ENCODE results near the gene CHSY1. TPM values are rescaled to one million over a fixed set of nuclear protein-coding genes. Genes with fewer than 3 reads are reported as not detected.

The CHSY1 gene
- total and polyA plus RNA-seq, 10 of the 15 experiments (the other 5 are each of a cell fraction or from before 2014, with no cell fraction given) = 1.4 to 31.2 (median 10.5) TPM

- Histone ChIP-seq H3K4me3 (no peak overlapping the region), H3K4me1 (ENCODE audit: control insufficient read depth, insufficient read depth, low read length) (peaks cover 9% of the 10 kb centered on the region; the same call in 1 of the 2 replicates), H3K9me3 (replicated peaks; ENCODE audit: control insufficient read depth, insufficient read depth, low read length) (no peaks in the 10 kb centered on the region), H3K36me3 (ENCODE audit: control insufficient read depth in 2 of 2, insufficient read depth in 2 of 2, low read length in 1 of 2) (peaks cover 3 to 4% of the 10 kb centered on the region in 2 experiments; a peak in 3 of 4 replicates), H2AFZ (ENCODE audit: control insufficient read depth, low read depth, low read length) (no peak overlapping the region), H4K20me1 (ENCODE audit: control insufficient read depth, insufficient read depth) (no peaks in the 10 kb centered on the region), H3K4me2 (ENCODE audit: control insufficient read depth, insufficient read depth) (no peak overlapping the region), H3K27me3 (replicated peaks in 1 of 2; ENCODE audit: control insufficient read depth in 2 of 2, insufficient read depth in 2 of 2, low read length in 1 of 2) (no peaks in the 10 kb centered on the region), H3K9ac (ENCODE audit: control insufficient read depth, insufficient read depth, low read length) (no peak overlapping the region), H3K27ac (ENCODE audit: control insufficient read depth, insufficient read depth) (no peak overlapping the region), H3K79me2 (ENCODE audit: control insufficient read depth, insufficient read depth, low read length) (peaks cover 70% of the 10 kb centered on the region)
- in situ Hi-C loops (cut with MboI) = no loop called here
- no peak for TF ChIP-seq HDAC6 (IDR thresholded peaks at IDR 0.05; ENCODE audit: unreplicated experiment)
- no peak for TF ChIP-seq BHLHE40 (IDR thresholded peaks at IDR 0.05; ENCODE audit: borderline replicate concordance in 1 of 2, low read depth in 2 of 2, low read length in 1 of 2)
- no peak for TF ChIP-seq POLR2AphosphoS5 (IDR thresholded peaks at IDR 0.05; ENCODE audit: low read length)
- TF ChIP-seq NR2F1 (conservative IDR thresholded peaks at IDR 0.05) = no peak
- no peak for TF ChIP-seq ZNF207 (IDR thresholded peaks at IDR 0.05; ENCODE audit: borderline replicate concordance)
- TF ChIP-seq IKZF2 (IDR thresholded peaks at IDR 0.05) = no peak
- TF ChIP-seq SMAD5 (IDR thresholded peaks at IDR 0.05; ENCODE audit: low read depth) = no peak
- no peak for TF ChIP-seq CEBPB (IDR thresholded peaks at IDR 0.05; ENCODE audit: borderline replicate concordance in 1 of 2, low read depth in 2 of 2, low read length in 2 of 2)
- TF ChIP-seq TBL1XR1 (IDR thresholded peaks at IDR 0.05; ENCODE audit: low read depth, low read length) = no peak
- TF ChIP-seq ATF2 (IDR thresholded peaks at IDR 0.05; ENCODE audit: low read length) = no peak
- no peak for ATAC-seq
- intact Hi-C loops (cut with micrococcal nuclease; ENCODE audit: unreplicated experiment) = no loop called here
- POLR2A ChIA-PET = no interaction called here
- RAD21 ChIA-PET (ENCODE audit: unreplicated experiment) = no interaction called here
- SMC1A ChIA-PET (ENCODE audit: uncharacterized antibody, unreplicated experiment) = interaction anchor here (1.0 kb wide), 1 partner anchor 32 kb away, joined by 4 read pairs; no protein-coding TSS in a partner anchor
- no peak for FAIRE-seq
- 97% methylated on average over 4 of the region's 4 CpGs for WGBS (ENCODE audit: insufficient coverage, insufficient replicate concordance, low lambda C conversion rate, missing lambda C conversion rate)
- CTCF ChIA-PET = interaction anchor here (1.5 kb wide), 1 partner anchor 20 kb away, joined by 5 read pairs; no protein-coding TSS in a partner anchor
- DNase-seq (ENCODE audit: low read depth, low spot score) = no peak
- no TSS peak for BruUV-seq (replicated peaks)
These were observed 40.0 kb downstream of the CHSY1 start for GRCh38 chr15:101211897-101212296.

Measured in GM12878 (cell line).